Activated CD8-positive, alpha-beta memory T cell treated with anti-CD3 and anti-CD28 coated beads for 4 hours (primary cell): ENCODE results near the gene TCN2.
"Not testable (repeated sequence)": the region's sequence is repeated elsewhere in the genome, so short reads cannot be mapped to it uniquely, and the experiment has no call there.

Source experiments
- DNase-seq, 2 donors: peaks; one replicate each; pipeline ENCODE4 v3.0.0-alpha.2; 2020; ENCODE audit warnings: low read depth in 2 of 2

The TCN2 gene

GRCh38 chr22:30606455-30607299 is at the start of gene TCN2:
Gene TCN2, plus strand, starts transcription at chr22:30607174. Its CDS starts 158 bp downstream, at chr22:30607332.
- DNase-seq = no peak

GRCh38 chr22:30557243-30557642 is 49.7 kb upstream of the TCN2 start:
- DNase-seq = no peak

DNA sequence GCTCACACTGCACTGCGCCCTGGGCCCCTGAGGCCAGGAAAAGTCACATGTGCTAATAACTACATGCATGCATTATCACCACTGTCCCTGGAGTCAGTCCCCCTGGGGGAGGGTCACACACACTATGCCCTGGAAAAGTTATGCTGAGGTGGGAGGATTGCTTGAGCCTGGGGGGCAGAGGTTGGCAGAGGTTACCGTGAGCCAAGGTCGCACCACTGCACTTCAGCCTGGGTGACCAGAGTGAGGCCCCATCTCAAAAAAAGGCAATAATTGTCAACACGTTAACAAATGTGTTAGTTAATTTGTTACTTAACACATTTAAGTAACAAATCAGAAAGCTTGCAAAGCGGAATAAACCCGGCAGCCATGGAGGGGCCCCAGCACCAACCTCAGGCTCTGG is 47.1 kb upstream of the TCN2 start:
- no peak for DNase-seq

GRCh38 chr22:30560643-30561202 is 46.3 kb upstream of the TCN2 start:
- DNase-seq = not testable (repeated sequence)

DNA sequence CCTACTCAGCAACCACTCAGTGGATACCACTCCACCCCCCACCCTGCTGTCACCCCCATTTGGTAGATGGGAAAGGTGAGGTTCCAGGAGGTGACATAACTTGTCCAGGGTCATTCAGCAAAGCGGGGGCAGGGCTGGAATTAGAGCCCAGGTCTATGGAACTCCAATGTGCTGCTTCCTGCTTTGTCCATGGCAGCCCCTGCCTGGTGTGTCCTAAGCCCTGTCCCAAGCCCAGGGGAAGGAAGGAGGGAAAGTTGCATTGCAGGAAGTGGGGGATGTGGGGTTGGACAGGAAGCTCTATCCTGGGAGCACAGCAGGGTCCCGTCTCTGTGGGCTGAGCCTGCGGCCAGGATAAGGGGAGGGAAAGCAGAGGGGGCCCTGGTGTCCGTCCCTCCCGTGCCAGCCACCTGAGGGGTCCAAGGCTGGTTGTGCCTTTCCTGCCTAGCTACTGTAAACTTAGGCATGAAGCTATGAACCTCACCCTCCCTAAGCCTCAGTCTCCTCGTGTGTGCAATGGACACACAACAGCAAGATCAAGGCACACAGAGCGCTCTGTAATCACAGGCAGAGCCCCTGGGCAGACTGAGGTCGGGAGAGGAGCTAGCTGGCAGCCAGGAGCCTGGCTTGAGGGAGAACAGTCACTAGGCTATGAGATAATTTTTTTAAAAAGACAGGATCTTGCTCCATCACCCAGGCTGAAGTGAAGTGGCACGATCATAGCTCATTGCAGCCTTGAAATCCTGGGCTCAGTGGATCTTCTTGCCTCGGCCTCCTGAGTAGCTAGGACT is 45.4 kb upstream of the TCN2 start:
- no peak for DNase-seq

GRCh38 chr22:30562366-30562765 is 44.6 kb upstream of the TCN2 start:
- no peak for DNase-seq

DNA sequence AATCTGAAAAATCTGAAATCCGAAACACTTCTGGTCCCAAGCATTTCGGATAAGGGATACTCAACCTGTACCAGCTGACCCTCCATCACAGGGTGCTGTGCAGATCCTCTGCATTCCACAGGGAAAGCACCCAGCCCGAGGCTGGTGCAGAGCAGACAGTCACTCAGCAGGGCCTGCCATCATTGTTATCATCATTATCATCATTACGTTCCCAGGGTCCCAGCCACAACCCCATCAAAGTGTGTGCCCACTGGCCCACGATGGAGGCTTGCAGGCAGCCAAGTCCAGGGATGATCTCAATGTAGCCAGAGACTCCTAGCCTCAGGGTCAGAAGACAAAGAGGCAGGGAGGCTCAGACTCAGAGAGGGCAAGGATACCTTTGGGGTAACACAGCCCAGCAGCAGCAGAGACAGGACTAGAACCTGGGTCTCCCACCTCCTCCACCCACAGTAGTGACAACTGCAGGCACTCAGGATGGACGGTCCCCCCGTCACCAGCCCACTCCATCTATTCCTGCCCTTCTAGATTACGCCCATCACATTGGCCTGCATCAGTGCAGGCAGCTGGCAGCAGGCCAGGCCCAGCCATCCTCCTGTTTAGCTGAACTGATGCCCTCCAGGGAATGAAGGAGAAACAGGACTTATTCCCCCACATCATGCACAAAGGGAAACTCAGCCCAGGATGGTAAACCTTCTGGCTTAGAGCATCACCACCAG is 42.8 kb upstream of the TCN2 start:
- DNase-seq = no peak

DNA sequence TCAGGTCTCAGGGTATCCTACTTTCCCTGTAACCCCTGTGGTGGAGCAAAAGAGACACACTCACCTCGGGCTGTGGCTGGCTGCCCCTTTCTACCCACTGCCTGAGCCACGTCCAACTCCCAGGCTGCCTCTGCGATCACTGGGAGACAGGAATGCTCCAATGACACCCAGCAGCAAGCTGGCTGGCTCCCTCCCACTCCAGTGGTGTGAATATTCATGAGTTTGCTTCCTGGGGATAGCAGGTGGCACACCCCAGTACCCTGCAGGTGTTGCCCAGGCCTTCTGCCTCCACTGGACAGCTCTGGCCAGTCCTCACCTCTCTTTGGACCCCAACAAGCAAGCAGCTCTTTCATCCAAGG is 42.2 kb upstream of the TCN2 start:
- DNase-seq = no peak

- no peak for DNase-seq
Observed at GRCh38 chr22:30565341-30565740, 41.6 kb upstream of the TCN2 start.

DNA sequence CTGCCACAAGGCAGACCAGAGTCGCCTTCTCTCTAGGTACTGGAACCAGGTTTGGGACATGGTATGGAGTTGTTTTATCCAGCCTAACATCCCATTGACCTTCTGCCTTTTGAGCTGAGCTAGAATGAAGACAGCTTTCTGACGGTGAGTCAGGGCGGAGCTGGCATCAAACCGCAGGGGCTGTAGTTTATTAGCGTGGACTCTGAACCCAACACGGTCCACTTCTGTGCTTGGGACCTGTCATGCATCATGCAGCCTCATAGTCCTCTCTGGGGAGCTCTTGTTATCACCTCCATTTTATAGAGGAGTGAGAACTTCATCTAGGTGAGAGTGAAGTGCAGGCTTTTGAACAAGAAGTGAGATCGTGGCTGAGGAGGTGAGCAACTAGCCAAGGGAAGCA is 40.8 kb upstream of the TCN2 start:
- no peak for DNase-seq

DNA sequence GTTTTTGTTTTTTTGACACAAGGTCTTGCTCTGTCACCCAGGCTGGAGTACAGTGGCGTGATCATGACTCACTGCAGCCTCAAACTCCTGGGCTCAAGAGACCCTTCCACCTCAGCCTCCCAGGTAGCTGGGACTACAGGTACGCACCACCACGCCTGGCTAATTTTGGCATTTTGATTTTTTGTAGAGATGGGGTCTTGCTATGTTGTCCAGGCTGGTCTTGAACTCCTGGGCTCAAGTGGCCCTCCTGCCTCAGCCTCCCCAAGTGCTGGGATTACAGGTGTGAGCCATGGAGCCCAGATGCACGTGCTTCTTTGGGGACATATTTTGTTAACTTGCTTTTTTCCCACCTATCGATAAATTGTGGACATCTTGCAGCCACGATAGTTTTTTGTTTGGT is 39.7 kb upstream of the TCN2 start:
- not testable (repeated sequence) for DNase-seq

DNA sequence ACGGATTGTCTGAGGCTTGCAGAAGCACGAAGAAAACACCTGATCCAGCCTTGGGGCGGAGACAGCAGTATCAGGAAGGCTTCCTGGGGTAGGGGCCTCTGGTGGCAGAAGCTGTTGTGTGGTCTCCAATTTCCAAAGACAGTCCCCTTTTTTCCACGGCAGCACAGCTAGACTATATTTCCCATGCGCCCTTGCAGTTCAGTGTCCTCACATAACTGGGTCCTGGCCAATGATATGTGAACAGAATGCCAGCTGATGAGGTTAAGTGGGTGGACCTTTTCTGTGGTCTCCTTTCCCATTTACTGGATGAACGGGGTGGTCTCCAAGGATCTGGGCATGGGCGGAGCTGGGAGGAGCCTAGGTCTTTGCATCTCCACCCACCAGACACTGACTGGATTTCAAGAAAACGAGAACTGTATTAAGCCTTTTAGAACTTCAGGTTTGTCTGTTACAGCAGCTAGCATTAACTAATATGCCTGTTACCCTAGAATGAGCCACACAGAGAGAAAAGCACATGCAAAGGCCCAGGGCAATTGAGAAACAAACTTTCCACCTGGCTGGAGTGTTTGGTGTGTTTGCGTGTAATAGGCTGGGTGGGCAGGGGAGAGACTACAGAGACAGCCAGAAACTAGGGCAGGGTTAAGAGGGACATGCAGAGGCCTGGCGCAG is 38.7 kb upstream of the TCN2 start:
- no peak for DNase-seq

- DNase-seq = no peak
Observed at GRCh38 chr22:30569674-30570202, 37.2 kb upstream of the TCN2 start.

GRCh38 chr22:30572210-30572609 is 34.8 kb upstream of the TCN2 start:
- no peak for DNase-seq

DNA sequence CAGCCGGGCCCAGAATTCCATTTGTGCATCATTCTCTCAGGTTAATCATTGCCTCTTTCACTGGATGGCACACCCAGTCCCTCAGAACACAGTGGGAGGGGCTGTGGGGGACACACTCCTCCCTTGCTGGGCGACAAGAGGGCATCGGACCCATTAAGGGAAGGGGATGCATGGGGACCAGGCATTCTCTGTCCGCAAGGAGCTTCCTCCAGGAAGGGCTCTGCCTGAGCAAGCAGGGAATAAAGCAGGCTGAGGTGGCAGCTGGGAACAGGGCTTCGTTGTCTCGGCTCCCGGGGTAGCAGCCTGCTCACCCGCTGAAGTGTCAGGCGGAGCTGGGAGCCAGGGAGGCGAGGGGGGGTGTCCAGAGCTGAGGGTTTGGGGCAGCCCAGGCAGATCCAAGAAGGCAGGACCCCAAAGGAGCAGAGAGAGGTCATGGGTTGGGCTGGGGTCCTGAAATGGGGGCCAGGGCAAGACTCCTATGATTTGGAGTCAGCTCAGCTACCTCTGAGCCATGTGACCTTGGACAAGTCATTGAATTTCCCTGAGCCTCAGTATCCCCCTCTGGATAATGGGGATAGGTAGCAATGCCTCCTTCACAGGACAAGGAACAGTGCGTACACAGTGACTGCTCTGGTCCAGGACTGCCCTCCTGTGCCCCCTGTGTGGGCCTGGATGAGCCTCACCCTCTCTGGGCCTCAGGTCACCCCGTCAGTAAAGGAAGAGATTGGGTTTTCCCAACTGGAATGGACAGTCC is 34.0 kb upstream of the TCN2 start:
- no peak for DNase-seq

DNA sequence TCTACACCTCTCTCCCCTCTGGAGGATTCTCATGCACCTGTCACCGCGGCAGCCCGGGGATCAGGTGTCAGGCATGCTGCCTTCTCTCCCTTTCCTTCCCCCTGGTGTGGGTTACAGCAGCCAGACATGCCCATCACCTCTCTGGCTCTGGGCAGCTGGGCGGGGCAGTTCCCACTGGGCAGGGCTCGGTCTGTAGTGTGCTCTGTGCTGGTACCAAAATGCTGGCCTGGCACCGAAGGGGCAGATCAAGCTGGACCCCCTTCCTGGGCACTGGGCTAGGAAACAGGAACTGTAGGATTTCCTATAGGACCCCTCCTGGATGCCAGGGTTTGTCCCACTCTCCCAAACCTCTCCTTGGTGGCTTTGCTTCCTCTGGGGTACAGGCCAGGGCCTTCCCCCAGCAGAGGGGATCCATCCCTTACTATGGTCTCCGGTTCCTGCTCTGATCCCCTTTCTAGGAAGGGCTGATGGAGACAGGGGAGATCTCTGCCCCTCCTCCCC is 33.3 kb upstream of the TCN2 start:
- DNase-seq = no peak

GRCh38 chr22:30574095-30574981 is 32.6 kb upstream of the TCN2 start, which contains the start of gene GAL3ST1:
Gene GAL3ST1, minus strand, starts transcription at chr22:30574665. Its CDS starts 17,273 bp downstream, at chr22:30557392.
- DNase-seq = no peak

GRCh38 chr22:30574997-30575671 is 31.8 kb upstream of the TCN2 start:
- no peak for DNase-seq

- no peak for DNase-seq
Observed at GRCh38 chr22:30575859-30576258, 31.1 kb upstream of the TCN2 start.
